SIG-M5 (cell line): ENCODE data around the gene COG5.

ENCODE experiments used
- DNase-seq: peaks from one replicate; lab custom pipeline; 2025; lab: John Stamatoyannopoulos, UW

Gene COG5

DNA sequence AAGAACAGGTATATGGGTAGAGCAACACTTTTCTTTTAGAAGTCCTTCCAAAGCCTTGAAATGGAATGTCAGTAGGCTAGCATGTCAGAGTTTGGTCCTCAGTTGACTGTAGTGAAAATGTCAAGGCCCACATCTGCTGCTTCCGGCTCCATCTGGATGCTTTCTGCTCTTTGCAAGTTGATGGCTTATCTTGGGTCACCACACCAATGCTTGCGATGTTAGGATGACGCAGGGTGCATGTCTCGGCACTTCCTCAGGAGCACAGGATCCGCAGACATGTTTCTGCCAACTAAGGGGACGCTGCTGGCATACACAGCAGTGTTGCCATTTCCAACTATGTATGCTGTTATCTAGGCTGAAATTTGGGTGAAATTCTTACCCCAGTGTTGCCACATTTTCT is 408.9 kb downstream of the COG5 start:
- DNase-seq: no peak

DNA sequence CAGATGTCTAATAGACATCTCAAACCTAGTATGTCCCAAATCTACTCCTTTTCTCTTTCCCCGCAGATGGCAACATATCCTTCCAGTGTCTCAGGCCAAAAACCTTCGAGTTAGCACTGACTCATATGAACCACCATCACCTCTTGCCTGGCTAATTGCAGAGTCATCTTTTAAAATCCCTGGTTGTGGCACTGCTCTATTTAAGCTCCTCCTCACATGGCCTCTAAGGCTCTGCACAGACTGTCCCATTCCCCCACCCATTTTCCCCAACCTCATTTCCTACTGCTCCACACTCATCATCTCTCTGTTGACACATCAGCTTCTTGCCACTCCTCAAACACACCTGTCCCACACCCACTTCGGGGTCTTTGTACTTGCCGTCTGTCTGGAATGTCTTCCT is 411.7 kb downstream of the COG5 start:
- DNase-seq: no peak
